Activated naive CD4-positive, alpha-beta T cell (primary cell): ENCODE measurements around the gene KRTAP10-1.

Experiments
- DNase-seq, 4 experiments: peaks; one replicate each; lab custom pipeline; 2025; lab: John Stamatoyannopoulos, UW

Gene KRTAP10-1

DNA sequence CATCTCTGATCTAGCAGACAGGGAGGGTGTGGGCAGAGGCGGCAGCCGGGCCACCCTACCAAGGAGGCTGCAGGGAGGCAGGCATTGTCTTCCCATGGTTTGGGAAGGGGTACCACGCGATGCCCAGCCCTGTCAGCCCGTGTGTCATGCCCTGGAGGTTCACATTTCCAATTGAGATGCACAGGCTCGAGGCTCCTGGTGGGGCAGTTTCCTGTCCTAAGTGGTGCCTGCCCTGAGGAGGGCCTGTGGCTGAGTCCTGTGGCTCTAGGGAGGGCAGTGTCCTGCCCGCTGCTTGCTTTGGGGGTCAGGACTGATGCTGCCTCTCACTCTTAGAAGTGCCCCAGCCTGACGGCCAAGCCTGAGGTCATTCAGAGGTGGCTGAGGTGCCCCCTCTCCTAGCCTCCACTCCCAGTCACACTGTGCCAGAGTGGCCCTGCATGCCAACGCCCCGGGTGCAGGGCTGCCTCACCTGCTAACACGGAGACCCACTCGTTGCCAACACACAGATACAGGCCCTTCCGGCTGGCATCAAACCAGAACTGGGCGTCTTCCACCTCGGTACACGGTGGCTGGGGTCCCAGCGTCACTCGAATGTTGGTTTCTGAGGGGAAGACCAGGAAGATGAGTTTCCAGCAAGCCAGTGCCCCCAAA, 11.9 kb downstream of the KRTAP10-1 start:
- DNase-seq, result no peak

- no peak for DNase-seq
Observed at GRCh38 chr21:44527156-44527982, 12.6 kb downstream of the KRTAP10-1 start.

DNA sequence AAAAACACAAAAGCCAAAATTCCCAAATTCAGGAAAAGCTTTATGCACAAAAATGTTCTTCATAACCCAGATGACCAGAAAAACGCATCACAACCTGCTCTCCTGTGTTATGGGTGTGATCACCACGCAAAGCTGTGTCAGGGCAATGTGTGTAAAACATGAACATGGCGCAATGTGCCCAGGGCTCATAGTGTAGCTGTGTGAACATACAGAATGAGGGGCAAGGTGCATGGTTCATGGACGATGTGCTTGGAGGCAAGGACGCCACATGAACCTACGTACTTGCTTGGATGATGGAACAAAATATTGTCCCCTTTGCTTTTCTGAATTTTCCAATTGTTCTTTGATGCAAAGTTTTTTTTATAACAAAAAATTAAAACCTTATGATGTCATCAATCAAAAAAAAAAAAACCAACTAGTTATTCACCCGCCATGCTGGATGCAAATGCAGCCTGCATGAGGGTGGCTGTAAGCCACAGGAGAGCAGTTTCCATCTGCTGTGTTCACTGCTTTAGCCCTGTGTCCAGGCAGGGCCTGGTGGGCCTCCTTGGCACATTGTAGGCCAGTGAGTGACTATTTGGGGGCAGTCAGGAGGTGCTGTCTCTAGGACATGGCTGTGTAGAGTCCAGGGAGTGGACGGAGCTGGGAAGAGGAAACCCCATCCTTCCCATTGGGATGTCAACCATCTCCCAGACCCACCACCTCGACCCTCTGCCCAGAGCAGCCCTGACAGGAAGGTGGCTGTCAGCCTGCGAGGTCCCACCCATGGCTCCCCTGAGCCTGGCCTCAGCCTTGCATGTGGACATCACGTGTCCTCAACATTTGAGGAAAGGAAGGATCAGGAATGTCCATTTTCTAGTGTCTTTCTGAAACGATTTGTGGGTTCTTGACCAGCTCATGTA, 13.6 kb downstream of the KRTAP10-1 start:
- no peak for DNase-seq

DNA sequence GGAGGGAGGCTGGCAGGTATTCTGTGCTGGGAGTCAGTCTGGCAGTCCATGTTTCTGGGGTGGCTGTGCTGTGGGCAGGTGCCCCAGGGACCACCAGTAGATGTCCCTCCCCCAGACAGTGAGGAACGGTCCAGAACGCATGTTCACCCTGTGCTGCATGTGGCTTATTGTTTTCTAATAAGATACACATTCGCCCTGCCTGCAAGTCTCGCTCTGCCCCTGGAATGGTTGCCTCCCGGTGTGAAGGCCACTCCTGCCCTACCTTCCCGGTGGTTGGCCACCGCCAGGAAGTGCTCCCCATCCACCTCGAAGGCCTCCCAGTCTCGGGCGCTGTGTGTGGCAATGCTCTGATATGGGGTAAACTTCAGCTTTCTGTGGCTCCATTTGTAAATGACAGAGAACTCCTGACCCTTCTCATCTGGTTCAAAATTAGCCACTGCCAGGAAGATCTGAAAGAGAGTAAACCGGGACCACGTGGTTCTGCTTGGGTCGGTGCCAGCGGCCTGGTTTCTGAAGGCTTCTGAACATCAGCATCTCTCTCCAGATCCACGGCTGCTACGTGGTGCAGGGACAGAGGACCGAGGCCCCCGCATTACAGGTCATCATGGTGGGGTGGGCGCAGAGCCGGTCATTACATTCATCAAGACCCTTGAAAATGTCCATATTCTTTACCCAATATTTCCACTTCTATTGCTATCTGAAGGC, 14.5 kb downstream of the KRTAP10-1 start:
- DNase-seq, result no peak

GRCh38 chr21:44524414-44525371, 15.3 kb downstream of the KRTAP10-1 start:
- DNase-seq, result no peak

DNA sequence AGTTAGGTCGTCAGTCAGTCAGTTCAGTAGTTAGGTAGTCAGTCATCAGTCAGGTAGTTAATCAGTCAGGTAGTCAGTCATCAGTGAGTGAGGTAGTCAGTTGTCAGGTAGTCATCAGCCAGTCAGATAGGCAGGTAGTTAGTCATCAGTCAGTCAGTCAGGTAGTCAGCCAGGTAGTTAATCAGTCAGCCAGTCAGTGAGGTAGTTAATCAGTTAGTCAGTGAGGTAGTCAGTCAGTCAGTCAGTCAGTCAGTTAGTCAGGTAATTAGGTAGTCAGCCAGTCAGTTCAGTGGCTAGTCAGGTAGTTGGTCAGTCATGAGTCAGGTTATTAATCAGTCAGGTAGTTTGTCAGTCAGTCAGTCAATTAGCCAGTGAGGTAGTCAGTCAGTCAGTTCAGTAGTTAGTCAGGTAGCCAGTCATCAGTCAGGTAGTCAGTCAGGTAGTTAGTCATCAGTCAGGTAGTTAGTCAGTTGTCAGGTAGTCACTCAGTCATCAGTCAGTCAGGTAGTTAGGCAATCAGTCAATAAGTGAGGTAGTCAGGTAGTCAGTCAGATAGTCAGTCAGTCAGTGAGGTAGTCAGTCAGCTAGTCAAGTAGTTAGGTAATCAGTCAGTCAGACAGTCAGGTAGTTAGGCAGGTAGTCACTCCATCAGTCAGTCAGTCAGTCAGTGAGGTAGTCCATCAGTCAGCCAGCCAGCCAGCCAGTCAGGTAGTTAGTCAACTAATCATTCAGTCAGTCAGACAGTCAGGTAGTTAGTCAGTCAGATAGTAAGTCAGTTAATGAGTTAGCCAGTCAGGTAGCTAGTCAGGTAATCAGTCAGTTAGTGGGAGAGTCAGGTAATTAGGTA, 16.2 kb downstream of the KRTAP10-1 start:
- DNase-seq, result no peak

DNA sequence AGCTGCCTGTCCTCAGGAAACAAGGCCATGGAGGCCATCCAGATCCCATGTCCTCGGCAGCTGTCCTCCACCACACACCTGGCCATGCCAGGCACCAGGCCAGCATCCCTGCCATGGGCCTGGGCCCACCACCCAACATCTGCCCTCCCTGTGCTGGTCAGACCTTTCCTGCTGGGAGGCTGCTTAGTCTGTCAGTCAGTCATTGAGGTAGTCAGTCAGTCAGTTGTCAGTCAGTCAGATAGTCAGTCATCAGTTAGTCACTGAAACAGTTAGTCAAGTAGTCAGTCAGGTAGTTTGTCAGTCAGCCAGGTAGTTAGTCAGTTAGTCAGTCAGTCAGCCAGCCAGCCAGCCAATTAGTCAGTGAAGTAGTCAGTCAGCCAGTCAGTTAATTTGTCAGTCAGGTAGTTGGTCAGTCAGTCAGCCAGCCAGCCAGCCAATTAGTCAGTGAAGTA, 17.2 kb downstream of the KRTAP10-1 start:
- DNase-seq, result no peak

GRCh38 chr21:44521928-44522752, 17.9 kb downstream of the KRTAP10-1 start:
- no peak for DNase-seq

GRCh38 chr21:44521301-44521927, 18.6 kb downstream of the KRTAP10-1 start:
- DNase-seq, result no peak

GRCh38 chr21:44520326-44521300, 19.4 kb downstream of the KRTAP10-1 start:
- no peak for DNase-seq

DNA sequence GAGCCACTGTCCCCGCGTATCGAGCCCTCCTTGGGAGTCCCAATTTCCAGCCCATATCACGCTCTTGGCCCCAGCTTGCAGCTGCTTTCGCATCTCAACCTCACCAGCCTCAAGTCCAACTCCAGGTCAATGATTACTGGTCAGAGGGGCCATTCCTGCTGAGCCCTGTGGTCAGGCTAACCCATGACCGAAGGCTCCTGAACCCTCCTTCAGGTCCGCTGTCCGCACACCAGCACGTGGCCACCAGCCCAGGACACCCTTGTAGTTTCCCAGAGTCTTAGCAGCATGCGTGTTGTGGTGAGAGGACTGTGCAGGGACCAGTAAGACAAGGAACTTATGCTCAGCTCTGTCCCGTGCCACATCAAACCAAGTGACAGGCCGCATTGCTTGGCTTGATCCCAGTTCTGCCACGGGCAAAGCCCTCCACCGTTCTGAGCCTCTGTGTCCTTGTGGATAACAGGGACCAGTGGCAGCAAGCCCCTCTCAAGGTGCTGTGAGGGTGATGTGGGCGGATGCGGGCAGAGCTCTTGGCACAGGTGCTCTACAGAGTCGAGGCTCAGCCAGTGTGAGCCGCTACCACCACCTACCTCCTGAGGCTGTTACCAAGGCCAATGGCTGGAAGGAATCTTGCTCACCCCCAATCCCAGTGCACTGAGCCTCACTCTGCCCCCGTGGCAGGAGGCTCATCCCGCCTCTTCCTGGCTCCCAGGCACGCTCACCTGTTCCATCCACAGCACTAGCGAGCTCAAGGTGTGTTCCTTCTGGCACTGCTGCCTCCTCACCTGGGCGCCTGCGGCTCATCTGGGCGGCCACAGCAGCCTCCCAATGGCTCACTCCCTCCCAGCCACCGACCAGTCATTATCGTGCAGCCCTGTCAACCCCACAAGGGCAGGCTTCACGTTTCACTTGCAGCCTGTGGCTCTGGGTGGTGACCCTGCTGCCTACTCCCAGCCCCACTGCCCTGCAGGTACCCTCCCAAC, 20.4 kb downstream of the KRTAP10-1 start:
- DNase-seq, result no peak

DNA sequence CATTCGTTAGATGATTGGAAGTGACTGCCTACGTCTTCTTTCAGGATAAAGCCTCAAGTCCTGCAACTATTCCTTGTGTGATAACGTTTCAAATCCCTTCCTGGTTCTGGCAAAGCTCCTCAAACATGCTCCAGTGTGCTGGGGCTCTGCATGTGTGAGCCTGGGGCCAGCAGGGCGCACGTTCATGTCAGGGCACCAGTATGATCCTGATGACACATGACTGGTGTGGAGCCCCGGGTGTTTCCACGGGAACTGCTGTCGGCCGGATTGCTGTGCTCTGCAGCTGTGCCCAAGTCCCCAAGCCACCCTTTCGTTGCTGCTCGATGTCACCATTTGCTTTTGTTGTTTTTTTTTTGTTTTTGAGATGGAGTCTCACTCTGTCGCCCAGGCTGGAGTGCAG, 21.3 kb downstream of the KRTAP10-1 start:
- DNase-seq, result no peak

DNA sequence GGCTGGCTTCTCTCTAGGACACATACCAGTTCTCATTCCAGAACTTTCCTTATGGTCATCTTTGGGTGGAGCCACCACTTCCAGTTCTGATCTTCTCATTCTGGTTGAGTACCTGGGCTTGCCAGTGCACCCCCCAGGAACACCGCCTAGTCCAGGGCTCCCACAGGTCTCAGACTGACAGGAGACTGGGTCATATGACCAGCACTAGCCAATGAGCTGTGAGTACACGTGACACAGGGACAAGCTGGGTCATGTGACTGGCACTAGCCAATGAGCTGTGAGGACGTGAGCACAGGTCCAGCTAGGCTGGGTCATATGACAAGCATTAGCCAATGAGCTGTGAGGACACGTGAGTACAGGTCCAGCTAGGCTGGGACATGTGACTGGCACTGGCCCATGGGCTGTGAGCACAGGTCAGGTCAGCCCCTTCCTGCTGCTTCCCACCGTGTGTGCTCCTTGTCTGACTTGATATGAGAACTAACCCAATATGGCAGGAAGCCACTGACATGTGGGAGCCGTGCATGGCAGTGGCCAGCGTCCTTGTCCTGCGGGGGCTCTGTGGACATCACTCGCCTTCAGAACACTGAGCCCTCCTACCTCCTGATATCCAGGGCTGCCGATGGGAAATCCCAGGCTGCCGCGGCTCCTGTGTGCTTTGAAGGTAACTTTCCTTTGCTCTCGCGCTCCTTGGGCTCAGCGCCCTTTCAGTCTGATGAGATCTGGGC, 22.7 kb downstream of the KRTAP10-1 start:
- DNase-seq, result no peak

DNA sequence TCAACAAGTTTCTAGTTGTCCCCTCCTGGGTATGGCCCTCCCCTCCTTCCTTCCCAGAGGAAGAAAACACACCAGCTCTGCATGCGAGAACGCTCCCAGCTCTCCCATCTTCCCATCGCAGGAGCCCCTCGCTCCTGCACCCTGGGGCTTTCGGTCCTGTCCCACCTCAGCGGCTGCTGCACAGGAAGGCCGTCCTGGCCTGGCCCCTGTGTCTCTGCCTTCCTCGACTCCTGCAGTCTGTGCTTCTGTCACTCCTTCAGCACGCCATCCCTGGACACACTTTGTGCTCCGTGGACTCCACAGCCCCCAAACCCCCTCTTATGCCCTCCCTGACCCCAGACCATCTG, 23.2 kb downstream of the KRTAP10-1 start:
- no peak for DNase-seq

DNA sequence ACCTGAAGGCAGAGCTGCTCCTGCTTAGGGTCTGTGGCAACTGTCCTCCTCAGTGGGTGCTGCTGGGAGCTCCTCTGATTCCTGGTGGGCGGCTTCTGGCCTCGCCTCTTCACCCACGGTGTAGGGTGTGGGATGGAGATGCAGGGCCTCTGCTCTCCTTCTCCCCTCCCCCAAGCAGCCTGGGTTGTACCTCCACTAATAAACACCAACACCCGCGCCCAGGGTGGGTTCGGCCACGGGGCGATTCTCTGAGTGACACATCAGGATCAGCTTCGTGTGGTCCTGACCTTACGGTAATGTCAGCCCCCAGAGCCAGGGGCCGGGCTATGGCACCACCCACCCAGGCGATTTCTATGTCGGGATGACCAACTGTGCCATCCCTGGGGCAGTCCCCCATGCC, 23.7 kb downstream of the KRTAP10-1 start:
- DNase-seq, result no peak
